Astrocyte (in vitro differentiated cells and primary cell): Measurements from ENCODE around the gene CDCA4.

Experiments
- CTCF ChIP-seq: IDR thresholded peaks from 2 replicates; pipeline ENCODE4 v1.5.1; 2011; ENCODE audit warnings: low read depth, mild to moderate bottlenecking, inconsistent platforms, low read length, moderate library complexity; ENCODE audit not compliant: insufficient read depth
- EZH2 ChIP-seq: IDR thresholded peaks from 2 replicates; pipeline ENCODE4 v1.6.1; 2012; ENCODE audit warnings: mild to moderate bottlenecking, low read length, inconsistent platforms; ENCODE audit not compliant: insufficient read depth

- TF ChIP-seq EZH2 = no peak
- no peak for TF ChIP-seq CTCF
Measured at GRCh38 chr14:105013150-105013785, 7.6 kb downstream of the CDCA4 start.
